NCI-H446 (cell line): ENCODE measurements around the gene MAN1A1.

Source experiments
- DNase-seq, 2 experiments: peaks; one replicate each; lab custom pipeline; 2025; lab: John Stamatoyannopoulos, UW

The MAN1A1 gene

GRCh38 chr6:119346450-119346849 is 3.1 kb downstream of the MAN1A1 start:
- DNase-seq = no peak

- no peak for DNase-seq
Observed at GRCh38 chr6:119345114-119345513, 4.4 kb downstream of the MAN1A1 start.

GRCh38 chr6:119344306-119344705 is 5.3 kb downstream of the MAN1A1 start:
- DNase-seq = no peak

- DNase-seq = no peak
Observed at GRCh38 chr6:119343573-119344146, 5.9 kb downstream of the MAN1A1 start.

GRCh38 chr6:119343167-119343566 is 6.4 kb downstream of the MAN1A1 start:
- DNase-seq = no peak

- DNase-seq = no peak
Observed at GRCh38 chr6:119342430-119342829, 7.1 kb downstream of the MAN1A1 start.

- DNase-seq = no peak
Observed at GRCh38 chr6:119340796-119341487, 8.6 kb downstream of the MAN1A1 start.

- DNase-seq = no peak
Observed at GRCh38 chr6:119339941-119340456, 9.6 kb downstream of the MAN1A1 start.

- no peak for DNase-seq
Observed at GRCh38 chr6:119337762-119338161, 11.8 kb downstream of the MAN1A1 start.

GRCh38 chr6:119337252-119337651 is 12.3 kb downstream of the MAN1A1 start:
- DNase-seq = no peak

GRCh38 chr6:119334535-119335264 is 14.9 kb downstream of the MAN1A1 start:
- DNase-seq = no peak

GRCh38 chr6:119333707-119334295 is 15.8 kb downstream of the MAN1A1 start:
- DNase-seq = no peak

GRCh38 chr6:119333063-119333609 is 16.4 kb downstream of the MAN1A1 start:
- DNase-seq = no peak

GRCh38 chr6:119331663-119332286 is 17.8 kb downstream of the MAN1A1 start:
- no peak for DNase-seq

GRCh38 chr6:119330520-119331113 is 18.9 kb downstream of the MAN1A1 start:
- DNase-seq = no peak

GRCh38 chr6:119329794-119330180 is 19.8 kb downstream of the MAN1A1 start:
- DNase-seq = no peak

GRCh38 chr6:119328892-119329793 is 20.4 kb downstream of the MAN1A1 start:
- peak in 1 of 2 experiments; percentile 35 for DNase-seq

- DNase-seq = no peak
Observed at GRCh38 chr6:119328254-119328653, 21.3 kb downstream of the MAN1A1 start.

- DNase-seq = no peak
Observed at GRCh38 chr6:119327810-119328209, 21.8 kb downstream of the MAN1A1 start.

GRCh38 chr6:119326291-119327005 is 23.1 kb downstream of the MAN1A1 start:
- DNase-seq = no peak
